ENCODE data around the gene GEMIN4.
A peak's percentile ranks its signal among the peaks of the same experiment; 100 is the strongest.
"Not testable (repeated sequence)": the region's sequence is repeated elsewhere in the genome, so short reads cannot be mapped to it uniquely, and the experiment has no call there.

GEMIN4 gene

GRCh38 chr17:704111-704864 is 47.8 kb downstream of the GEMIN4 start:
- Mint-ChIP-seq H3K9me3 (no peaks in the 10 kb centered on the region), H3K36me3 (ENCODE audit: low read depth) (peaks cover 26% of the 10 kb centered on the region)
- TF ChIP-seq, protein P1, sequence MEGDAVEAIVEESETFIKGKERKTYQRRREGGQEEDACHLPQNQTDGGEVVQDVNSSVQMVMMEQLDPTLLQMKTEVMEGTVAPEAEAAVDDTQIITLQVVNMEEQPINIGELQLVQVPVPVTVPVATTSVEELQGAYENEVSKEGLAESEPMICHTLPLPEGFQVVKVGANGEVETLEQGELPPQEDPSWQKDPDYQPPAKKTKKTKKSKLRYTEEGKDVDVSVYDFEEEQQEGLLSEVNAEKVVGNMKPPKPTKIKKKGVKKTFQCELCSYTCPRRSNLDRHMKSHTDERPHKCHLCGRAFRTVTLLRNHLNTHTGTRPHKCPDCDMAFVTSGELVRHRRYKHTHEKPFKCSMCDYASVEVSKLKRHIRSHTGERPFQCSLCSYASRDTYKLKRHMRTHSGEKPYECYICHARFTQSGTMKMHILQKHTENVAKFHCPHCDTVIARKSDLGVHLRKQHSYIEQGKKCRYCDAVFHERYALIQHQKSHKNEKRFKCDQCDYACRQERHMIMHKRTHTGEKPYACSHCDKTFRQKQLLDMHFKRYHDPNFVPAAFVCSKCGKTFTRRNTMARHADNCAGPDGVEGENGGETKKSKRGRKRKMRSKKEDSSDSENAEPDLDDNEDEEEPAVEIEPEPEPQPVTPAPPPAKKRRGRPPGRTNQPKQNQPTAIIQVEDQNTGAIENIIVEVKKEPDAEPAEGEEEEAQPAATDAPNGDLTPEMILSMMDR (IDR thresholded peaks at IDR 0.05; ENCODE audit: unreplicated experiment in 3 of 3): no peak

DNA sequence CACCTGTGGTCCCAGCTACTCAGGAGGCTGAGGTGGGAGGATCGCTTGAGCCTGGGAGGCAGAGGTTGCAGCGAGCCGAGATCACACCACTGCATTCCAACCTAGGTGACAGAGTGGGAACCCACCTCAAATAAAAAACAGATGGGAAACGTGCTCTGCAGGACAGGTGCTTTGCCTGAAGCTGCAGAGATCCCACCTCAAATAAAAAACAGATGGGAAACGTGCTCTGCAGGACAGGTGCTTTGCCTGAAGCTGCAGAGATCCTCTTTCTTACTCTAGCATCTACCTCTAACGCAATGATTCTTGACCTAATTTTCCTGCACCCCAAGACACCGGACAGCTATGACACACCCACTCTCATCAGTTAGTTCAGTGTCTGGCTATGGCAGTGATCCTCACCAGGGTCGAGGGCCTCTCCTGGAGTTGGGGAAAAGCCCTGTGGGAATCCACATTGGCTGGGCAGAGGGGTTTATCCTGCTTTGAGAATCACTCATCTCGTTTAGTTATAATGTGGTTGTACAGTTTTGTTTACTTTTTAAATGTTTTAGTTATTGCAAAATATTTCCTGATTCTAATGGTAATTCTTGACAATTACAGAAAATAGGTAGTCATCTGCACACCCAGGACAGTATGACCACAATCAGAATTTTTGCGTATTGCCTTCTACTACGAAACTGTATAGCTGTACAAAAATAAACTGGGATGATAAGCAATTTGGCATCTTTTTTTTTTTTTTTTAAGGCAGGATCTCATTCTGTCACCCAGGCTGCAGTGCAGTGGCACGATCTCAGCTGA is 48.8 kb downstream of the GEMIN4 start:
- Mint-ChIP-seq H3K36me3 (ENCODE audit: low read depth) (peaks cover 20% of the 10 kb centered on the region), H3K27ac (no peak overlapping the region), H3K27me3 (ENCODE audit: low read depth) (no peaks in the 10 kb centered on the region), H3K4me3 (no peak overlapping the region), H3K4me1 (no peaks in the 10 kb centered on the region), H3K9me3 (no peaks in the 10 kb centered on the region)
- TF ChIP-seq, protein P1 (IDR thresholded peaks at IDR 0.05; ENCODE audit: unreplicated experiment in 3 of 3): no peak

More at GRCh38 chr17:704111-704864, 47.8 kb downstream of the GEMIN4 start:
- Mint-ChIP-seq H3K27me3 (ENCODE audit: low read depth) (no peaks in the 10 kb centered on the region), H3K4me3 (no peak overlapping the region), H3K27ac (no peak overlapping the region), H3K4me1 (no peaks in the 10 kb centered on the region)

GRCh38 chr17:700504-701094 is 51.5 kb downstream of the GEMIN4 start:
- Mint-ChIP-seq H3K27me3 (ENCODE audit: low read depth) (no peaks in the 10 kb centered on the region), H3K4me1 (peaks cover 23% of the 10 kb centered on the region), H3K4me3 (no peak overlapping the region), H3K27ac (peak overlapping the region in 1 of 3 experiments; percentile 12), H3K36me3 (ENCODE audit: low read depth) (peaks cover 28% of the 10 kb centered on the region), H3K9me3 (no peaks in the 10 kb centered on the region)
- TF ChIP-seq, protein P1 (IDR thresholded peaks at IDR 0.05; ENCODE audit: unreplicated experiment in 3 of 3): peak; percentile 64 to 88 (median 76)

GRCh38 chr17:699345-699744 is 52.7 kb downstream of the GEMIN4 start:
- Mint-ChIP-seq H3K36me3 (ENCODE audit: low read depth) (peaks cover 33% of the 10 kb centered on the region), H3K9me3 (no peaks in the 10 kb centered on the region), H3K4me3 (no peak overlapping the region), H3K27ac (no peak overlapping the region), H3K4me1 (peaks cover 33% of the 10 kb centered on the region), H3K27me3 (ENCODE audit: low read depth) (no peaks in the 10 kb centered on the region)
- TF ChIP-seq, protein P1 (IDR thresholded peaks at IDR 0.05; ENCODE audit: unreplicated experiment in 3 of 3): no peak

GRCh38 chr17:698096-698495 is 54.0 kb downstream of the GEMIN4 start:
- not testable (repeated sequence) for H3K9me3 Mint-ChIP-seq; H3K27me3 Mint-ChIP-seq (ENCODE audit: low read depth); H3K4me3 Mint-ChIP-seq

GRCh38 chr17:697682-698081 is 54.4 kb downstream of the GEMIN4 start:
- Mint-ChIP-seq H3K27me3 (ENCODE audit: low read depth) (no peaks in the 10 kb centered on the region), H3K36me3 (ENCODE audit: low read depth) (peaks cover 40% of the 10 kb centered on the region), H3K4me1 (peaks cover 40% of the 10 kb centered on the region), H3K9me3 (no peaks in the 10 kb centered on the region), H3K27ac (peak overlapping the region; percentile 24 to 87 (median 41)), H3K4me3 (no peak overlapping the region)
- TF ChIP-seq, protein P1 (IDR thresholded peaks at IDR 0.05; ENCODE audit: unreplicated experiment in 3 of 3): no peak

More at GRCh38 chr17:698096-698495, 54.0 kb downstream of the GEMIN4 start:
- Mint-ChIP-seq H3K36me3 (ENCODE audit: low read depth) (peaks cover 40% of the 10 kb centered on the region), H3K27ac (peak overlapping the region; percentile 24 to 87 (median 41)), H3K4me1 (peaks cover 40% of the 10 kb centered on the region)
